ENCODE data around the gene DYNLT1. TPM values are rescaled to one million over a fixed set of nuclear protein-coding genes. Genes with fewer than 3 reads are reported as not detected.
"Not testable (repeated sequence)": the region's sequence is repeated elsewhere in the genome, so short reads cannot be mapped to it uniquely, and the experiment has no call there.

Gene DYNLT1
- total RNA-seq, 1 experiment from 2014 or later: 96.6 TPM

GRCh38 chr6:158606935-158607334, 37.6 kb downstream of the DYNLT1 start:
- H3K27me3 Mint-ChIP-seq (ENCODE audit: insufficient read depth, unreplicated experiment): no peaks in the 10 kb centered on the region
- no peak overlapping the region for H3K4me3 ChIP-seq (ENCODE audit: low read depth, low read length)
- ChIA-PET POLR2A (no interaction called here), CTCF (no interaction called here)
- peaks cover 18% of the 10 kb centered on the region for H3K4me1 ChIP-seq
- peaks cover 4% of the 10 kb centered on the region for H3K36me3 ChIP-seq (ENCODE audit: control insufficient read depth, insufficient read depth, low read length)
- peaks cover 54% of the 10 kb centered on the region for H3K36me3 Mint-ChIP-seq (ENCODE audit: insufficient read depth, unreplicated experiment)
- no peaks in the 10 kb centered on the region for H3K9me3 ChIP-seq
- no peaks in the 10 kb centered on the region for H3K9me3 Mint-ChIP-seq (ENCODE audit: unreplicated experiment)
- intact Hi-C loops (cut with micrococcal nuclease; ENCODE audit: unreplicated experiment): no loop called here
- H3K27me3 ChIP-seq (replicated peaks; ENCODE audit: control insufficient read depth, insufficient read depth, low read length): no peaks in the 10 kb centered on the region
- H3K4me1 Mint-ChIP-seq (ENCODE audit: low read depth, unreplicated experiment): peaks cover 33% of the 10 kb centered on the region
- no peak for TF ChIP-seq CTCF (IDR thresholded peaks at IDR 0.05; ENCODE audit: insufficient read depth in 1 of 2, low read depth in 1 of 2, low read length in 1 of 2, severe bottlenecking in 1 of 2, unreplicated experiment in 1 of 2)
- no peak overlapping the region for H3K4me3 Mint-ChIP-seq (ENCODE audit: unreplicated experiment)
- DNase-seq: no peak
- H3K27ac Mint-ChIP-seq (ENCODE audit: unreplicated experiment): no peak overlapping the region
- BruUV-seq (replicated peaks): no TSS peak

- H3K4me1 ChIP-seq: peaks cover 12% of the 10 kb centered on the region
- Mint-ChIP-seq H3K36me3 (ENCODE audit: insufficient read depth, unreplicated experiment) (peaks cover 60% of the 10 kb centered on the region), H3K4me1 (ENCODE audit: low read depth, unreplicated experiment) (peaks cover 23% of the 10 kb centered on the region)
- H3K4me3 ChIP-seq (ENCODE audit: low read depth, low read length); POLR2A ChIA-PET; H3K27me3 Mint-ChIP-seq (ENCODE audit: insufficient read depth, unreplicated experiment); DNase-seq; H3K27me3 ChIP-seq (replicated peaks; ENCODE audit: control insufficient read depth, insufficient read depth, low read length); H3K36me3 ChIP-seq (ENCODE audit: control insufficient read depth, insufficient read depth, low read length); H3K27ac Mint-ChIP-seq (ENCODE audit: unreplicated experiment); intact Hi-C loops (cut with micrococcal nuclease; ENCODE audit: unreplicated experiment); H3K4me3 Mint-ChIP-seq (ENCODE audit: unreplicated experiment); H3K9me3 ChIP-seq; H3K9me3 Mint-ChIP-seq (ENCODE audit: unreplicated experiment); BruUV-seq (replicated peaks): not testable (repeated sequence)
- CTCF ChIA-PET: interaction anchor here (0.6 to 1.6 kb wide), 2 partner anchors 87 to 1183 kb away, joined by 4 to 9 read pairs; partner anchors contain the start of gene TCP1
Observed at GRCh38 chr6:158606011-158606410, 38.5 kb downstream of the DYNLT1 start.

GRCh38 chr6:158605266-158605878, 39.2 kb downstream of the DYNLT1 start:
- Histone ChIP-seq H3K4me1 (peaks cover 6% of the 10 kb centered on the region), H3K4me3 (ENCODE audit: low read depth, low read length) (no peak overlapping the region), H3K36me3 (ENCODE audit: control insufficient read depth, insufficient read depth, low read length) (peaks cover 4% of the 10 kb centered on the region), H3K27me3 (replicated peaks; ENCODE audit: control insufficient read depth, insufficient read depth, low read length) (no peaks in the 10 kb centered on the region), H3K9me3 (no peaks in the 10 kb centered on the region)
- Mint-ChIP-seq H3K4me3 (ENCODE audit: unreplicated experiment) (no peak overlapping the region), H3K4me1 (ENCODE audit: low read depth, unreplicated experiment) (peaks cover 17% of the 10 kb centered on the region), H3K9me3 (ENCODE audit: unreplicated experiment) (no peaks in the 10 kb centered on the region), H3K36me3 (ENCODE audit: insufficient read depth, unreplicated experiment) (peaks cover 60% of the 10 kb centered on the region), H3K27ac (ENCODE audit: unreplicated experiment) (peak overlapping the region; percentile 45), H3K27me3 (ENCODE audit: insufficient read depth, unreplicated experiment) (no peaks in the 10 kb centered on the region)
- DNase-seq: peak; percentile 69 to 75
- intact Hi-C loops (cut with micrococcal nuclease; ENCODE audit: unreplicated experiment): loop anchor here (1.0 kb wide), 1 partner anchor 391 kb away; no protein-coding TSS in a partner anchor
- POLR2A ChIA-PET: interaction anchor here (0.6 kb wide), 1 partner anchor 528 kb away, joined by 12 read pairs; no protein-coding TSS in a partner anchor
- peak; percentile 53 to 69 for TF ChIP-seq CTCF (IDR thresholded peaks at IDR 0.05; ENCODE audit: insufficient read depth in 1 of 2, low read depth in 1 of 2, low read length in 1 of 2, severe bottlenecking in 1 of 2, unreplicated experiment in 1 of 2)
- CTCF ChIA-PET: interaction anchor here (0.6 to 1.6 kb wide), 7 partner anchors 39 to 397 kb away, joined by 3 to 10 read pairs (median 4); partner anchors contain the start of genes DYNLT1 and TMEM181
- no TSS peak for BruUV-seq (replicated peaks)
